Amygdala (tissue), 56 donors: Measurements from ENCODE around the gene LHPP.

ENCODE experiments used
- DNase-seq, 56 donors: peaks; one replicate each; lab custom pipeline; 2025; lab: John Stamatoyannopoulos, UW

Gene LHPP

GRCh38 chr10:124467165-124467564 lies 5.5 kb downstream of the LHPP start:
- DNase-seq = no peak

DNA sequence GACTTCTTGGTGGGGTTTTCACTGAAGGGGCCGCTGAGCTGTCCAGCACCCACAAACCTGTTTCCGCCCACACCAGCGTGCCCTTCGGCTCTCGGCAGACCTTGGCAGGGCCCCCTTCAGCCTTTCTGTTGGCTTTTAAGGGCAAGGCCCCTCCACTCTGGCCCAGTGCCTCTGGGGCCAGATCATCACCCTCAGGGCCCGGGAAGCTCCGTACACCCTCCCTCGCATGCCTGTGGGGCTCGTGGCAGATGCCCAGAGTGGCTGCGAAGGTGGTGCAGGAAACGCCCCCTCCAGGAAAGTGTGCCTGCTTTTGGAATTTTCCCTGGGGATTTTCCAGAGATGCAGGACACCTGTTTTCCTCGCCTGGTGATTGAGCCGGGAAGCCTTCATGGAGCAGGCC lies 7.0 kb downstream of the LHPP start:
- no peak for DNase-seq

- no peak for DNase-seq
These were observed 8.4 kb downstream of the LHPP start for GRCh38 chr10:124469956-124470484.

DNA sequence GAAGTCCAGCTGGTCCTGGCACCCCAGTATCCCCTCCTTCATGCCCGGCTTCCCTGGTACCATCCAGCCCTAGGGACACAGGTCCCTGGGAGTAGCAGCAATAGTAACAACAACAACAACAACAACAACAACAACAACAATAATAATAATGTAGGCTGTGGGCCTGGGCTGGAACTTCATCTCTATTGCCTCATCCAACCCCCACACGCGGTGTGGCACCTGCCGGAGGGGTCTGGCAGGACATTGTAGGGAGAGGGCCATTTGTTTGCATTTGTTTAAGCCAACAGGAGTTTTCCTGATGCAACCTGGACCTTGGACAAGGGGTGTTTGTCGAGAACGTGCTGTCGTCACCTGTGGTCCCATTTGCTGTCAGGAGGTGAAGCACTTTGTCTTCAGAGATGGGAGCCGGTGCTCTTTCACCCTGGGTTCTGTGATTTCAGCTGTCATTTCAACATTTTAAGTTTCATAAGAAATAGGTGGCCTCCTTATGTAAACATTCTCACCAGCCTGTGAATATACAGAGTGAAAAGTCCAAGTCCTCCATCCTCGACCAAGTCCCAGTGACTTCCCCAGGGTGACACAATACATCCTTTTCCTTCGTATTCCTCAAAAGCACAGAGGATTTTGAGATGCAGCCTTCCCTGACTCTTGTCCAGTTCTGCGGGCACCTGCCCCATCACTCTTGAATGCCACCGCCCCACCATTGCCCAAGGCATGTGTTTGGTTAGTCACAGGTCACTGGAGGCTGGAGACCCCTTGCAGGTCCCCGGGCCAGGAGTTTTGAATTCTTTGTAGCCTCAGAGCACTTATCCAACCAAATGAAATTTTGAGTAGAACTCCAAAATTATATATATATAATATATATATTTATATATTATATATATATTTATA lies 9.2 kb downstream of the LHPP start:
- DNase-seq = no peak

GRCh38 chr10:124472071-124472470 lies 10.4 kb downstream of the LHPP start:
- DNase-seq = no peak

GRCh38 chr10:124473070-124473469 lies 11.4 kb downstream of the LHPP start:
- DNase-seq = no peak

DNA sequence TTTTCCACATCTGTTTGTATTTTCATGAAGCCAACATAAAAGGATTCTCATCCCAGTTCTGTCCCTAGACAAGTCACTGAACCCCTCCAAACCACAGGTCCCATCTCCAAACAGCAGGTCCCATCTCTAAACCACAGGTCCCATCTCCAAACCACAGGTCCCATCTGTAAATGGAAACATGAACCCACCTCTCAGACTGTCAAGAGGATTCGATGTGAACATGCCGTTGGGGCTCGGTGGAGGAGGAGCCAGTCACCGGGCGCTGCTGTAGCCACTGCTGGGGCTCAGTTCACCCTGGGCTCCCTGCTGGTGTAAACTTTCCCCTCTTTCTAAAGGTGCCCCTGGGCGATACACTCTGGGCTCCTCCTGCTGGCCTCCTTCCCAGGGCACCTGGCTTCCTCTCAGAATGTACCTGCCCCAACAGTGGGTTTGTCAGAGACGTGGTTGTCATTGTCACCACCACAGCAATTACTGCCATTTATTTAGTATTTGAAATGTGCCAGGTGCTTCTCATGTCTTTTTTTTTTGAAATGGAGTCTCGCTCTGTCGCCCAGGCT lies 13.0 kb downstream of the LHPP start:
- DNase-seq = no peak

DNA sequence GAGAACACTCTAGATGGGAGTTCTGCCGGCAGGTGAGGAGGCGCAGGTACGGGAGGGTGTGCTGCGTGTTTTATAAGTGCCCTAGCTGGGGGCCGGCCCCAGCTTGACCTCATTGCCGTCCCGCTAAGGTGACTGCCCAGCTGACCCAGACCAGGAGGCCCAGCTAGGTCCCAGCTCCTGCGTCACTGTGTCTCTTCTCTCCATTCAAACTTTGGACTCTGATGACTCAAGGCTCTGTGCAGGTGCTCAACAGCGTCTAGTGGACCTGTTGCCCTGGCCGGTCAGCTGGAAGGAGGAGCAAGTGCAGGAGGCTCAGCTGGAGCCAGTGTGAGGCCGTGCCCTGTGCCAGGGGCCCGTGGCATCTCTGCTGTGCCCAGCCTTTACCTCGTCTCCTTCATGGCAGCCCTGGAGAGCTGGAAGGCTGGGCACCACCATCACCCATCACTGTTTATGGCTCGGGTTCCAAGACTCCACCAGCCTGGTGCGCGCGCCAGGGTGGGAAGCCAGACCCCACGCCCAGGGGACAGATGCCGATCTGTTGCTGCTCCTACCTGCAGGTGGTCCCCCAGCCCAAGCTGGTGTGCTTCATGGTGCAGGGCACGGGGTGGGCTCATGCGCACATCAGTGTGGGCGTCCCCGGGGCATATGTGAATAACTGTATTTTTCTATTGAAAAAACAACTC lies 14.6 kb downstream of the LHPP start:
- no peak for DNase-seq

DNA sequence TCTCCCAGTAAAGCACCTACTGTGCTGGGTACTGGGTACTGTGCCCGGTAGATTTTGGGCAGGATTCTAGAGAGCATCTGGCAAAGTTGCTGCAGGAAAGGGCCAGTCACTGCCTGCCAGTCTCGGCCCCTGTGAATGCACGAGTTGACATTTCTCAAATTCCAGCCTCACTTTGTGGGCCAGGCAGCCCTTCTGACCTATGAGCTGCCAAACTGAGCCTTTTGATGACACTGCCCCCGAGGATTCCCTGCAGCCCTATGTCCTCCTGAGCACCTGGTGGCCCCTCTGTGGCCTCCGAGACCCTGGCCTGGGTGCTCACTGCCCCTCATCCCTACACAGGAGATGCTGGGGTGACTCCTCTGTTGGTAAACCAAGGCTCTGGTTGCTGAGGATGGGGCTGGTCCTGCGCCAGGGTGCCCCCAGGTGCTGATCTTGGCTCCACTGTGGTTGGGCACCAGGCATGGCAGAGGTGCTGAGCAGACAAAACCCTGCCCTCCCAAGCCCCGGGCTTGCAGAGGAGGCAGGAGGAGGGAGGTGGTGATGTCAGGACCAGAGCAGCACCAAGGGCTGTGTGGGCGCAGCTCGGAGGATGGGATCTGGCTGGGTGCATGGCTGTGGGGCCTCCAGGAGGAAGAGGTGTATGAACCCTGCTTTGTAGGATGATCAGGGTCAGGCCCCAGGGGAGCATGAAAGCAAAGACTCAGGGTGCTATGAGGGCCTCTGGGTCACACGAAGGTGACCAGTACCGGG lies 16.2 kb downstream of the LHPP start:
- no peak for DNase-seq

- no peak for DNase-seq
These were observed 16.9 kb downstream of the LHPP start for GRCh38 chr10:124478515-124478914.

- no peak for DNase-seq
These were observed 19.2 kb downstream of the LHPP start for GRCh38 chr10:124480860-124481259.

GRCh38 chr10:124481717-124482116 lies 20.1 kb downstream of the LHPP start:
- DNase-seq = no peak

GRCh38 chr10:124482236-124482800 lies 20.7 kb downstream of the LHPP start:
- DNase-seq = no peak

DNA sequence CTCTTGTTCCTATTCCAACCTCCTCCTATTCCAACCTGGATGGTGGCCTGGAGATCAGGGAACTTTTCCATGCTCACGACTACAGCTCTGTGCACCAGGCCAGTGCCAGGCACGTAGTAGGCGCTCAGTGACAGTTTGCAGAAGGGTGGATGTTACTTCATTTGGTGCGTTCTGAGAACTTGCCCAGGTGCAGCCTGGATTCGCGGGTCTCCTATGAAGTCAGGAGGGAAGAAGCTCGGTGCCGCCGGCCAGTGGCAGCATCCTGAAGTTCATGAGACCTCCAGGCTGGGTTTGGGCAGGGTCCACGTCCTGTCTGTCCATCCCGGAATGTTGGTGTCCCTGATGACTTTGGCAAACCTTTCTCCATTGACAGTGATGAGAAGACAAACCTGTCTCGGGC lies 21.3 kb downstream of the LHPP start:
- DNase-seq = no peak

DNA sequence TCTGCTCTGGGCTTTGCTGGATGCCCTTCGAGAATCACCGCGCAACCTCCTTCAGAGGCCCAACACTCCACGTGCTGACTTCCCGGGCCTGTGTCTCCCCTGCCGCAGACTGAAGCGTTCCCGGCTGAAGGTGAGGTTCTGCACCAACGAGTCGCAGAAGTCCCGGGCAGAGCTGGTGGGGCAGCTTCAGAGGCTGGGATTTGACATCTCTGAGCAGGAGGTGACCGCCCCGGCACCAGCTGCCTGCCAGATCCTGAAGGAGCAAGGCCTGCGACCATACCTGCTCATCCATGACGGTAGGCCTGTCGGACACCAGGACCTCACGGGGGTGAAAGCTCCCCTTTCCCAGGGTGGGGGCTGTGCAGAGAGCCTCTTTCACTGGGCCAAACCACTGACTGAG lies 22.4 kb downstream of the LHPP start:
- no peak for DNase-seq

- DNase-seq = no peak
These were observed 23.0 kb downstream of the LHPP start for GRCh38 chr10:124484661-124485060.

- DNase-seq = no peak
These were observed 25.0 kb downstream of the LHPP start for GRCh38 chr10:124486635-124487034.

GRCh38 chr10:124491105-124491504 lies 29.5 kb downstream of the LHPP start:
- DNase-seq = no peak

GRCh38 chr10:124492266-124492665 lies 30.6 kb downstream of the LHPP start:
- DNase-seq = no peak

DNA sequence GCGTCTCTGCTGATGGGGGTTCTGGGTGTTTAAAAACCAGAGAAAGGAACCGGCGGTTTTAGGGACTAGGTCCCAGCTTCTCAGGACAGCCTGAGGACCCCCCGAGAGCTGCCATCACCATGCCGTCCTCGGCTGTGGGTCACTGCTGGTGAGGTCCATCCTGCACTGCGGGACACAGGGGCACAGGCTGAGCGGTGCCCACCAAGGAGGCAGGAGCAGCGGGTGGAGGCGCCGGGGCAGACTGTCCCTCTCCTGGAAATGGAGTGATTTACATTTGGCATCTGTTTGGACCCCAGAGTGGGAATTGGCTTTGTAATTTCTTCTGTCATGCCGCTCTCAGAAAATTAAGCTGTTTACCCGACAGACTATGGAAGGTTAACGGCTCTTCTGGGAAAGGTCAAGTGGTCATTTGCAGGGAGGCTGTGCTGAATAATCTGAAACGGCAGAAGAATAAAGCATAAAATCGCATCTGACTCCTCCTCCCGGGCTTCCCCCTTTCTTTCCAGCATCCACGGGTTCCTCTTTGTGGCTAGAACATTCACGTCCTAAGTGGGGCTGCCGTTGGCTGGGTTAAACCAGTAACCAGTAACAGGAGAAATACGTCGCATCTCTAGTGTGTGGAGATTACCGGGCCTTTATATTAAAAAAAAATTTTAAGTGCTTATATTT lies 31.7 kb downstream of the LHPP start:
- DNase-seq = no peak
